AG09319 (cell line): ENCODE data around the gene SYNJ2.

ENCODE experiments used
- DNase-seq: peaks from one replicate; pipeline ENCODE4 v3.0.0-alpha.2; 2010; ENCODE audit warnings: low read depth; ENCODE audit errors: extremely low read depth
- TF ChIP-seq, protein P1 (sequence below): IDR thresholded peaks from 2 replicates; pipeline ENCODE4 v1.5.1; 2011; ENCODE audit warnings: low read depth, mild to moderate bottlenecking, inconsistent platforms, low read length, moderate library complexity

Gene SYNJ2

DNA sequence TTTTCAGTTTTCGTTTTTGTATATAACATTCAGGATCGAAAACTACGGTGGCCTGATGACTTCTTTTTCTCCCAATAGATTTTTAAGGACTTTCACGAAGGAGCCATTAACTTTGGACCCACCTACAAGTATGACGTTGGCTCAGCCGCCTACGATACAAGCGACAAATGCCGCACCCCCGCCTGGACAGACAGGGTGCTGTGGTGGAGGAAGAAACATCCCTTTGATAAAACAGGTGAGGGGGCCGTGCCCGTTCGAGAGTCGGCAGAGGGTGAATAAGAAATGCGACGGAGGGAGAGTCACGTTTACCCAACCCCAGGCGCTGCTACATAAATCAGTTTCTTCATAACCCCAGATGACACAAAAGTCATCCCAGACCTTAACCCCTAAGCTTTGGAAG is 94.9 kb downstream of the SYNJ2 start:
- no peak for DNase-seq
- TF ChIP-seq, protein P1, sequence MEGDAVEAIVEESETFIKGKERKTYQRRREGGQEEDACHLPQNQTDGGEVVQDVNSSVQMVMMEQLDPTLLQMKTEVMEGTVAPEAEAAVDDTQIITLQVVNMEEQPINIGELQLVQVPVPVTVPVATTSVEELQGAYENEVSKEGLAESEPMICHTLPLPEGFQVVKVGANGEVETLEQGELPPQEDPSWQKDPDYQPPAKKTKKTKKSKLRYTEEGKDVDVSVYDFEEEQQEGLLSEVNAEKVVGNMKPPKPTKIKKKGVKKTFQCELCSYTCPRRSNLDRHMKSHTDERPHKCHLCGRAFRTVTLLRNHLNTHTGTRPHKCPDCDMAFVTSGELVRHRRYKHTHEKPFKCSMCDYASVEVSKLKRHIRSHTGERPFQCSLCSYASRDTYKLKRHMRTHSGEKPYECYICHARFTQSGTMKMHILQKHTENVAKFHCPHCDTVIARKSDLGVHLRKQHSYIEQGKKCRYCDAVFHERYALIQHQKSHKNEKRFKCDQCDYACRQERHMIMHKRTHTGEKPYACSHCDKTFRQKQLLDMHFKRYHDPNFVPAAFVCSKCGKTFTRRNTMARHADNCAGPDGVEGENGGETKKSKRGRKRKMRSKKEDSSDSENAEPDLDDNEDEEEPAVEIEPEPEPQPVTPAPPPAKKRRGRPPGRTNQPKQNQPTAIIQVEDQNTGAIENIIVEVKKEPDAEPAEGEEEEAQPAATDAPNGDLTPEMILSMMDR, result no peak

DNA sequence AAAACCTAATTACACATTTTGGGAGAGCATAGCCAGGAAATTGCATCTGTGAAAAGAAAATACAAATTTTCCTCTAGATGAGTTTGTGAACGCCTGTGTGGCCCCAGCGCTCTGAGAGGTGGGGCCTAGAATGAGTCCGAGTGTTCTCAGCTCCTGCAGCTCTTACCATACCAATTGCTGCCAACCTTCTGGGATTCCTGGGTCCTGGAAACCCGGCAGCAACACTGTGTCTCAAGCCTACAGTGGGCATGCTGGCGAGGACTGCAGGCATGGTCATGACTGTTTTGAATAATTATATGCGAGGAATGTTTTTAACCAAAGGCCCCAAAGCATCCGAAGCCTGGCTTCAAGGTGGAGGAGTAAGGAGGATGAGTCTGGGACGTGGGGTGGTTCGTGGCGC is 96.0 kb downstream of the SYNJ2 start:
- no peak for DNase-seq
- TF ChIP-seq, protein P1, result no peak

DNA sequence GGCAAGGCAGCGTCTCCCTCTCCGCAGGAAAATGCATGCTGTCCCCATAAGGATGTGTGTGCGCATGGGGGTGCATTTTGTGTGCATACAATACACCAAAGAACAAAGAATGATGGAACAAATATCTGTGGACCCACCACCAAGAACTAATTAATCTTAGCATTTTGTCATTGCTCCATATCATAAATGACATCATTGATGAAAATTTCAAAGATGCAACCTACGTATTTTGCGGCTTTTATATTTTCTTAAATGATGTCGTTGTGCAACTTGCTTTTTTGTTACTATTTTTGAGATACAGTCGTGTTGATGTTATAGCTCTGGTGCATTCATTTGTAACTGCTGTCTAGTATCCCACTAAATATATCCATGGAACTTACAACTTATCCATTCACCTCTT is 96.7 kb downstream of the SYNJ2 start:
- TF ChIP-seq, protein P1, result no peak
- DNase-seq, result no peak

DNA sequence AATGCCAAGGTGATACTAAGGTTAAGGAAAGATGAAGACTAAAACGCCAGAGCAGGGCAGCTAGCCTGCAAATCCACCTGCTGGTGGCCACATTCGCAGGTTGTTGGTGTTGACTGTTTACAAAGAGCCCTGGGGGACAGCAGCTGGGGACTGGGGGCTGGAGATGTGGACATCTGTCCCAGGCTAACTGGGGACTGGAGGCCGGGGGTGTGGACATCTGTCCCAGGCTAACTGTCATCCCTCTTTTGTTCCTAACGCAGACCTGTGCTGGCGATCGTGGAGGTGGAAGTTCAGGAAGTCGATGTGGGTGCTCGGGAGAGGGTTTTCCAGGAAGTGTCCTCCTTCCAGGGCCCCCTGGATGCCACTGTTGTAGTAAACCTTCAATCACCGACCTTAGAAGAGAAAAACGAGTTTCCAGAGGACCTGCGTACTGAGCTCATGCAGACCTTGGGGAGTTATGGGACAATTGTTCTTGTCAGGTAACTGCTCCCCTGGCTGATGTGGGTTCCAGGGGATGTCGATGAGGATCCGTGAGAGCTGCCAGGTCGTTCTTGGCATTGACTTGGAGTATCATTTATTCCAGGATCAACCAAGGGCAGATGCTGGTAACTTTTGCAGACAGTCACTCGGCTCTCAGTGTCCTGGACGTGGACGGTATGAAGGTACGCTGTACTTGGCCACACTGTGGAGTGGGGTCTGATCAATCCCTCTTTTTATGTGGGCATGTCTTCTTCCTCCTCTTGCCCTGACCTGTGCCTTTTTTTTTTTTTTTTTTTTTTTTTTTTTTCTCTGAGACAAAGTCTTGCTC is 99.4 kb downstream of the SYNJ2 start:
- TF ChIP-seq, protein P1, result no peak

DNA sequence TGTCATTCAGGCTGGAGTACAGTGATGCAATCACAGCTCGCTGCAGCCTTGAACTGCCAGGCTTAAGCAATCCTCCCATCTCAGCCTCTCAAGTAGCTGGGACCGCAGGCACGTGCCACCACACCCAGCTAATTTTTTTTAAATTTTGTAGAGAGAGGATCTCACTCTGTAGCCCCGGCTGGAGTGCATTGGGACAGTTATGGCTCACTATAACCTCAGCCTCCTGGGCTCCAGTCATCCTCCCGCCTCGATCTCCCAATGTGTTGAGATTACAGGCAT is 99.9 kb downstream of the SYNJ2 start:
- no peak for DNase-seq
- TF ChIP-seq, protein P1, result no peak

More for the DNA sequence above, 99.4 kb downstream of the SYNJ2 start:
- no peak for DNase-seq

DNA sequence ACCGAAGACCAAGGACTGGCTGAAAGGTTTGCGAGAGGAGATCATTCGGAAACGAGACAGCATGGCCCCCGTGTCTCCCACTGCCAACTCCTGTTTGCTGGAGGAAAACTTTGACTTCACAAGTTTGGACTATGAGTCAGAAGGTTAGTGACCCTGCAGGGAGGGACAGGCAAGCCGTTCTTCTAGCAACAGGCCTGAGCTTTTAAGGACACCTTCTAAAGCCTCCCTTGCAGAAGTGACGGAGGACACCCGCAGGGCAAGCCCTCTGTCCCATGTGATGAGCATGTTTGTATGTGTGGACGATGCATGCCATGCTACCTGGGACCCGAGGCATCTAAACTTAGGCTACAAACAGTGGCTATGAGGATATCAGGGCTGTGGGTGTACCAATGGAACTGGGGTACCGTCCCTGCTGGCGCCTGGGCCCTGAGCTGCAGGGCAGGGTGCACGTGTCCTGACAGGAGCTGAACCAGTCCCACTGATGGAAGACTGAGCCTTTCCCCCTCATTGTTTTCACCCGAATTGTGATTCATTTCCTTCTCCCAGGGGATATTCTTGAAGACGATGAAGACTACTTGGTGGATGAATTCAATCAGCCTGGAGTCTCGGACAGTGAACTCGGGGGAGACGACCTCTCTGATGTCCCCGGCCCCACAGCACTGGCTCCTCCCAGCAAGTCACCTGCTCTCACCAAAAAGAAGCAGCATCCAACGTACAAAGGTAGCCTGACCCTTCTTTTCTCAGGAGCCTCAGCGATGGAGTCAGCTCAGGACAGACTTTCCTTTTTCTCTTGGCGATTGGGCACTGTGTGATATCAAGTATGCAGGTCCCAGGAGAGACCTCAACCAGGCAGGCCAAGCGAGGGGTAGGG is 102.0 kb downstream of the SYNJ2 start:
- TF ChIP-seq, protein P1, result no peak
- no peak for DNase-seq

DNA sequence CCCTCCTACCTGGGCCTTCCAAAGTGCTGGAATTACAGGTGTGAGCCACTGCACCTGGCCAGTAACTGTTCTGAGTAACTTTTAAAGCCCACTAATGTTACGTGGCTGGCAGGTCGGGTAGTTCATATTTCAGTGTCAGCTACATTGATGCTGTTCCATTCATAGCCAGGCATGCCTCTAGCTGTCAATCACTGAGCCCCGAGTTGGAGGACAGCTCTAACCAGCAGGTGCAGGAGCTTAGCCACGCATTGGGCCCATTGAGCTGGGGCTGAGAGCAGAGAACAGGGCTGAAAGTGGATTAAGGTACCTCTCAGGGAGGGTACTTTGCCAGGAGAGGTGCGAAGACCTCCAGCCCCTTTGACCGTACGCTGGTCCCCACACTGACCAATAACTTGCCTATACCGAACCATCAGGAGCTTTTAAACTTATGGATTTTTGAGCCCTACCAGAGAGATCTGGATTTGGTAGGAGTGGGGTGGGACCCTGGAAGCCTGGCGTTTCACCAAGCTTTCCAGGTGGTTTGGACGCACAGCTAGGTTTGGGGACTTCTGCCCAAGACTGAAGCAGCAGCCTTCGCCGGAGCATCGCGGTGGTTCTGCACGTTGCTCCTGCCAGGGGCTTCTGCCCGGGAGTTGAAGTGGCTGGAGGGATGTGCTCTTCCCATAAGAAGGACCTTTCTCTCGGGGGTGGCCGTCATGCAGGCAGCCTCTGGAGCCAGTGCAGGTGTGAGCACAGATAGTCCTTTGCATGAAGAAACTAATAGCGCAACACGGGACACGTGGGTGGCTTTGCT is 103.8 kb downstream of the SYNJ2 start:
- no peak for DNase-seq
- TF ChIP-seq, protein P1, result no peak
